ENCODE data around the gene EIF4G3.

DNA sequence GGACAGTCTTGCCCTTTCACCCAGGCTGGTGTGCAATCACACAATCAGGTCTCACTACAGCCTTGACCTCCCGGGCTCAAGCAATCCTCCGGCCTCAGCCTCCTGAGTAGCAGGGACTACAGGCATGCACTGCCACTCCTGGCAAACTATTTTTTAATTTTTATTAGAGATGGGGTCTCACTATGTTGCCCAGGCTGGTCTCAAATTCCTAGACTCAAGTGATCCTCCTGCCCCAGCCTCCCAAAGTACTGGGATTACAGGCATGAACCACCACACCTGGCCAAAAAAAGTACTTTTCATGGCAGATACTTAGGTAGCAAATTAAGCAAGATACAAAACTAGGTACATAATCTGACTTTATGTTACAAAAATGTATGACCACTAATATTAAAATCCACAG lies 8.3 kb downstream of the EIF4G3 start:
- TF ChIP-seq, protein P1, sequence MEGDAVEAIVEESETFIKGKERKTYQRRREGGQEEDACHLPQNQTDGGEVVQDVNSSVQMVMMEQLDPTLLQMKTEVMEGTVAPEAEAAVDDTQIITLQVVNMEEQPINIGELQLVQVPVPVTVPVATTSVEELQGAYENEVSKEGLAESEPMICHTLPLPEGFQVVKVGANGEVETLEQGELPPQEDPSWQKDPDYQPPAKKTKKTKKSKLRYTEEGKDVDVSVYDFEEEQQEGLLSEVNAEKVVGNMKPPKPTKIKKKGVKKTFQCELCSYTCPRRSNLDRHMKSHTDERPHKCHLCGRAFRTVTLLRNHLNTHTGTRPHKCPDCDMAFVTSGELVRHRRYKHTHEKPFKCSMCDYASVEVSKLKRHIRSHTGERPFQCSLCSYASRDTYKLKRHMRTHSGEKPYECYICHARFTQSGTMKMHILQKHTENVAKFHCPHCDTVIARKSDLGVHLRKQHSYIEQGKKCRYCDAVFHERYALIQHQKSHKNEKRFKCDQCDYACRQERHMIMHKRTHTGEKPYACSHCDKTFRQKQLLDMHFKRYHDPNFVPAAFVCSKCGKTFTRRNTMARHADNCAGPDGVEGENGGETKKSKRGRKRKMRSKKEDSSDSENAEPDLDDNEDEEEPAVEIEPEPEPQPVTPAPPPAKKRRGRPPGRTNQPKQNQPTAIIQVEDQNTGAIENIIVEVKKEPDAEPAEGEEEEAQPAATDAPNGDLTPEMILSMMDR (IDR thresholded peaks at IDR 0.05; ENCODE audit: low read depth, low read length, poor library complexity, severe bottlenecking), result no peak
- TF ChIP-seq EZH2phosphoT487 (IDR thresholded peaks at IDR 0.05; ENCODE audit: borderline replicate concordance, low read length), result no peak
